Measurements from ENCODE around the gene FAM9C.
A peak's percentile ranks its signal among the peaks of the same experiment; 100 is the strongest.
"Not testable (repeated sequence)": the region's sequence is repeated elsewhere in the genome, so short reads cannot be mapped to it uniquely, and the experiment has no call there.

The FAM9C gene

GRCh38 chrX:13029887-13030771 lies 14.3 kb downstream of the FAM9C start:
- no peak for DNase-seq

GRCh38 chrX:13029637-13029886 lies 14.9 kb downstream of the FAM9C start:
- no peak for DNase-seq

- DNase-seq: no peak
Observed at GRCh38 chrX:13028871-13029636, 15.4 kb downstream of the FAM9C start.

GRCh38 chrX:13026877-13027652 lies 17.4 kb downstream of the FAM9C start:
- no peak for DNase-seq

- no peak for DNase-seq
Observed at GRCh38 chrX:13024986-13025385, 19.4 kb downstream of the FAM9C start.

GRCh38 chrX:13023979-13024378 lies 20.4 kb downstream of the FAM9C start:
- no peak for DNase-seq

- no peak for DNase-seq
Observed at GRCh38 chrX:13023567-13023966, 20.9 kb downstream of the FAM9C start.

GRCh38 chrX:13022926-13023325 lies 21.5 kb downstream of the FAM9C start:
- no peak for DNase-seq

GRCh38 chrX:13016731-13017130 lies 27.7 kb downstream of the FAM9C start:
- not testable (repeated sequence) for DNase-seq

GRCh38 chrX:13015536-13016236 lies 28.7 kb downstream of the FAM9C start:
- DNase-seq: no peak

GRCh38 chrX:13014111-13015096 lies 30.0 kb downstream of the FAM9C start:
- DNase-seq: no peak

- DNase-seq: no peak
Observed at GRCh38 chrX:13013363-13014110, 30.9 kb downstream of the FAM9C start.

- DNase-seq: no peak
Observed at GRCh38 chrX:13010546-13010945, 33.9 kb downstream of the FAM9C start.

- DNase-seq: no peak
Observed at GRCh38 chrX:13009844-13010243, 34.6 kb downstream of the FAM9C start.

- DNase-seq: no peak
Observed at GRCh38 chrX:13009273-13009672, 35.1 kb downstream of the FAM9C start.

- no peak for DNase-seq
Observed at GRCh38 chrX:13008851-13009250, 35.6 kb downstream of the FAM9C start.

GRCh38 chrX:13008189-13008533 lies 36.3 kb downstream of the FAM9C start:
- DNase-seq: no peak

GRCh38 chrX:13007519-13008188 lies 36.8 kb downstream of the FAM9C start:
- DNase-seq: no peak

- DNase-seq: peak in 1 of 2 donors; percentile 21
Observed at GRCh38 chrX:13005661-13006473, 38.6 kb downstream of the FAM9C start.

Data from stimulated activated CD4-positive, alpha-beta T cell treated with anti-CD3 and anti-CD28 coated beads, Interleukin-2, amount 100 ng/mL, for 24 hours (primary cell).